ENCODE data around the gene KDM8.

GRCh38 chr16:27197004-27197403 lies 6.3 kb upstream of the KDM8 start:
- TF ChIP-seq EZH2 (IDR thresholded peaks at IDR 0.05; ENCODE audit: low read depth, unreplicated experiment) (no peak), POLR2AphosphoS5 (IDR thresholded peaks at IDR 0.05; ENCODE audit: low read depth) (no peak), EZH2phosphoT487 (IDR thresholded peaks at IDR 0.05; ENCODE audit: unreplicated experiment) (no peak), CREB1 (CRISPR knock-in tag; IDR thresholded peaks at IDR 0.05; ENCODE audit: low read depth) (no peak), JUNB (IDR thresholded peaks at IDR 0.05; ENCODE audit: unreplicated experiment) (no peak), ETS1 (IDR thresholded peaks at IDR 0.05) (no peak), ZNF114 (CRISPR knock-in tag; IDR thresholded peaks at IDR 0.05) (no peak)
- TF ChIP-seq, protein P1, sequence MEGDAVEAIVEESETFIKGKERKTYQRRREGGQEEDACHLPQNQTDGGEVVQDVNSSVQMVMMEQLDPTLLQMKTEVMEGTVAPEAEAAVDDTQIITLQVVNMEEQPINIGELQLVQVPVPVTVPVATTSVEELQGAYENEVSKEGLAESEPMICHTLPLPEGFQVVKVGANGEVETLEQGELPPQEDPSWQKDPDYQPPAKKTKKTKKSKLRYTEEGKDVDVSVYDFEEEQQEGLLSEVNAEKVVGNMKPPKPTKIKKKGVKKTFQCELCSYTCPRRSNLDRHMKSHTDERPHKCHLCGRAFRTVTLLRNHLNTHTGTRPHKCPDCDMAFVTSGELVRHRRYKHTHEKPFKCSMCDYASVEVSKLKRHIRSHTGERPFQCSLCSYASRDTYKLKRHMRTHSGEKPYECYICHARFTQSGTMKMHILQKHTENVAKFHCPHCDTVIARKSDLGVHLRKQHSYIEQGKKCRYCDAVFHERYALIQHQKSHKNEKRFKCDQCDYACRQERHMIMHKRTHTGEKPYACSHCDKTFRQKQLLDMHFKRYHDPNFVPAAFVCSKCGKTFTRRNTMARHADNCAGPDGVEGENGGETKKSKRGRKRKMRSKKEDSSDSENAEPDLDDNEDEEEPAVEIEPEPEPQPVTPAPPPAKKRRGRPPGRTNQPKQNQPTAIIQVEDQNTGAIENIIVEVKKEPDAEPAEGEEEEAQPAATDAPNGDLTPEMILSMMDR (conservative IDR thresholded peaks at IDR 0.05; ENCODE audit: low read depth in 2 of 2), result no peak
- TF ChIP-seq, protein P2, sequence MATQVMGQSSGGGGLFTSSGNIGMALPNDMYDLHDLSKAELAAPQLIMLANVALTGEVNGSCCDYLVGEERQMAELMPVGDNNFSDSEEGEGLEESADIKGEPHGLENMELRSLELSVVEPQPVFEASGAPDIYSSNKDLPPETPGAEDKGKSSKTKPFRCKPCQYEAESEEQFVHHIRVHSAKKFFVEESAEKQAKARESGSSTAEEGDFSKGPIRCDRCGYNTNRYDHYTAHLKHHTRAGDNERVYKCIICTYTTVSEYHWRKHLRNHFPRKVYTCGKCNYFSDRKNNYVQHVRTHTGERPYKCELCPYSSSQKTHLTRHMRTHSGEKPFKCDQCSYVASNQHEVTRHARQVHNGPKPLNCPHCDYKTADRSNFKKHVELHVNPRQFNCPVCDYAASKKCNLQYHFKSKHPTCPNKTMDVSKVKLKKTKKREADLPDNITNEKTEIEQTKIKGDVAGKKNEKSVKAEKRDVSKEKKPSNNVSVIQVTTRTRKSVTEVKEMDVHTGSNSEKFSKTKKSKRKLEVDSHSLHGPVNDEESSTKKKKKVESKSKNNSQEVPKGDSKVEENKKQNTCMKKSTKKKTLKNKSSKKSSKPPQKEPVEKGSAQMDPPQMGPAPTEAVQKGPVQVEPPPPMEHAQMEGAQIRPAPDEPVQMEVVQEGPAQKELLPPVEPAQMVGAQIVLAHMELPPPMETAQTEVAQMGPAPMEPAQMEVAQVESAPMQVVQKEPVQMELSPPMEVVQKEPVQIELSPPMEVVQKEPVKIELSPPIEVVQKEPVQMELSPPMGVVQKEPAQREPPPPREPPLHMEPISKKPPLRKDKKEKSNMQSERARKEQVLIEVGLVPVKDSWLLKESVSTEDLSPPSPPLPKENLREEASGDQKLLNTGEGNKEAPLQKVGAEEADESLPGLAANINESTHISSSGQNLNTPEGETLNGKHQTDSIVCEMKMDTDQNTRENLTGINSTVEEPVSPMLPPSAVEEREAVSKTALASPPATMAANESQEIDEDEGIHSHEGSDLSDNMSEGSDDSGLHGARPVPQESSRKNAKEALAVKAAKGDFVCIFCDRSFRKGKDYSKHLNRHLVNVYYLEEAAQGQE (IDR thresholded peaks at IDR 0.05; ENCODE audit: unreplicated experiment), result no peak
